Stomach (tissue), 4 donors: ENCODE measurements around the gene P2RY11.

Experiments
- EP300 ChIP-seq: sonication (generic); formaldehyde crosslinking; IDR thresholded peaks from one replicate; pipeline ENCODE4 v1.6.1; 2017; ENCODE audit warnings: antibody characterized with exemption
- POLR2AphosphoS5 ChIP-seq, 3 donors: sonication (generic); formaldehyde crosslinking; IDR thresholded peaks; one replicate each; pipeline ENCODE4 v1.6.1; 2016; ENCODE audit warnings: antibody characterized with exemption in 3 of 3

DNA sequence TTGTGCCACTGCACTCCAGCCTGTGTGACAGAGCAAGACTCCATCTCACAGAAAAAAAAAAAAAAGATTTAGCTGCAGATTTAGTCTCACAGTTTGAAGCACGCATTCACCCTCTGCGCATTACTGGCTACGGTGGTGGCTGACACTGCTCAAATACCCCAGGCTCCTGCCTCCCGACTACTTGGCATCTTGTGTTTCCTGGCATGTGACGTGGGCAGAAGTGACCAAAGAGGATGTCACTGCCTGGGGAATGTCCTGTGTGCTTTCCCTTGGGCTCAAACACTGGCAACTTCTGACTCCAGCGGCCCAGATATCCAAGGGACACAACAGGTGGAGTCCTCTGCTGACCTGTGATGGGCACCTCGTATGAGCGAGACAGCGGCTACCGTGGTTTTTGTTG lies 32.9 kb downstream of the P2RY11 start:
- TF ChIP-seq POLR2AphosphoS5 (IDR thresholded peaks at IDR 0.05) (no peak), EP300 (no peak)
